NK-92 (cell line): ENCODE measurements around the gene MRPL50.

Experiments used
- DNase-seq: peaks from one replicate; lab custom pipeline; 2025; ENCODE audit not compliant: unreplicated experiment; lab: John Stamatoyannopoulos, UW

The MRPL50 gene

DNA sequence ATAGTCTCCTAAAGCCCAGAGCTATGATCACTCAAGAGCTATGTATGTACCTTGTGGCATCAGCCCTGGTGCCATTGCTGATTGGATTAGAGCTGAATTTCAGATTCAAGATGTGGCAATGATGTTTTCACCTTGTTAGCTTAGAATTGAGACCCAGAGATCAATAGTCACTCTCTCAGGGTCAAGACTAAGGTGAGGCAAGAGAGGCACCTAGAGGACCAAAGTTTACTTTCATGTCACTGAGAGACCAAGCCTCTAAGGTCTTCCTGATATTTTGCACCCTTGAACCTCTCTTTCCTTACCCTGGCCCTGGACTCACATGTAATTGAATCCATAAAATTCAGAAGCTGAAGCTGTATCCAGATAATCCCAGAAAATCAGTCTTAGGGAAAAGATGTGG is 56.5 kb downstream of the MRPL50 start:
- no peak for DNase-seq
